Measurements from ENCODE around the gene IMPDH2. TPM values are rescaled to one million over a fixed set of nuclear protein-coding genes. Genes with fewer than 3 reads are reported as not detected.

The IMPDH2 gene
- total and polyA plus RNA-seq, 12 donors, result 40.7 to 105 (median 60.6) TPM

GRCh38 chr3:48997714-48998637 is 31.2 kb downstream of the IMPDH2 start:
- intact Hi-C loops (cut with DNase I), result loop anchor here in 1 of 10 donors (10.0 kb wide), 1 partner anchor 97 kb away; the partner anchor contains the start of gene QRICH1
- Histone ChIP-seq H3K4me3 (no peak overlapping the region), H3K27ac (no peak overlapping the region), H3K9me3 (no peaks in the 10 kb centered on the region), H3K36me3 (peaks cover 0 to 43% (median 0%) of the 10 kb centered on the region in 9 donors), H3K4me1 (no peaks in the 10 kb centered on the region), H3K27me3 (no peaks in the 10 kb centered on the region)
- no peak for DNase-seq
- WGBS, 2 donors, result 79% methylated on average over 20 of the region's 20 CpGs
- no peak for TF ChIP-seq CTCF (IDR thresholded peaks at IDR 0.05)
- peak in 1 of 8 donors; percentile 5 for ATAC-seq

GRCh38 chr3:48997102-48997635 is 32.0 kb downstream of the IMPDH2 start:
- Histone ChIP-seq H3K36me3 (peaks cover 0 to 42% (median 0%) of the 10 kb centered on the region in 9 donors), H3K4me1 (peaks cover 0 to 5% (median 1%) of the 10 kb centered on the region in 9 donors), H3K27me3 (no peaks in the 10 kb centered on the region), H3K9me3 (no peaks in the 10 kb centered on the region), H3K27ac (no peak overlapping the region), H3K4me3 (no peak overlapping the region)
- TF ChIP-seq CTCF (IDR thresholded peaks at IDR 0.05), result no peak
- DNase-seq (no peak), ATAC-seq (no peak)
- WGBS, 2 donors, result 76 to 80% methylated on average over 8 of the region's 8 CpGs
- intact Hi-C loops (cut with DNase I), result loop anchor here in 1 of 10 donors (10.0 kb wide), 1 partner anchor 98 kb away; the partner anchor contains the start of gene QRICH1

- WGBS, 2 donors, result 95 to 97% methylated on average over 8 of the region's 8 CpGs
- no peak for ATAC-seq
Observed at GRCh38 chr3:48996640-48997039, 32.6 kb downstream of the IMPDH2 start.

More at GRCh38 chr3:48996640-48997039, 32.6 kb downstream of the IMPDH2 start:
- no peak for TF ChIP-seq CTCF (IDR thresholded peaks at IDR 0.05)
- no peak overlapping the region for H3K27ac ChIP-seq
- H3K36me3 ChIP-seq, result peaks cover 0 to 39% (median 0%) of the 10 kb centered on the region in 9 donors
- no peak for DNase-seq
- intact Hi-C loops (cut with DNase I), result loop anchor here in 1 of 10 donors (10.0 kb wide), 1 partner anchor 98 kb away; the partner anchor contains the start of gene QRICH1
- no peaks in the 10 kb centered on the region for H3K9me3 ChIP-seq
- H3K4me1 ChIP-seq, result peaks cover 0 to 10% (median 7%) of the 10 kb centered on the region in 9 donors
- no peaks in the 10 kb centered on the region for H3K27me3 ChIP-seq
- H3K4me3 ChIP-seq, result no peak overlapping the region
